Endothelial cell of umbilical vein (primary cell): ENCODE data around the gene LUC7L. TPM values are rescaled to one million over a fixed set of nuclear protein-coding genes. Genes with fewer than 3 reads are reported as not detected.

Experiments used
- BruUV-seq: library from RNA; stranded (reverse); fragments of 400-500 nt; replicated peaks from 2 replicates; lab custom pipeline; 2021; lab: Mats Ljungman, UMichigan
- CTCF ChIA-PET: fragments of 300-600, 350-600 bp; sonication (Branson Sonifier 250); formaldehyde crosslinking; loops from one replicate; lab custom pipeline; 2021; ENCODE audit warnings: antibody characterized with exemption, inconsistent platforms; lab: Charles Lee
- POLR2A ChIA-PET: fragments of 300-600, 350-600 bp; sonication (Branson Sonifier 250); formaldehyde crosslinking; loops from one replicate; lab custom pipeline; 2021; ENCODE audit warnings: antibody characterized with exemption, inconsistent platforms; lab: Charles Lee
- DNase-seq: peaks from one replicate; pipeline ENCODE4 v3.0.0-alpha.2; 2011; ENCODE audit warnings: low read depth, low spot score
- FAIRE-seq: peaks from 2 replicates; lab custom pipeline; 2011; peaks lifted over from hg19 to GRCh38; lab: Jason Lieb, UNC
- H2AFZ ChIP-seq: 2 replicates; pipeline ENCODE4 v1.6.0; 2012; ENCODE audit warnings: low read depth, low read length, control low read depth, inconsistent platforms
- H3K27ac ChIP-seq: 2 replicates; pipeline ENCODE4 v1.5.1; 2011; ENCODE audit warnings: low read depth, mild to moderate bottlenecking, control low read depth, low read length, moderate library complexity; ENCODE audit not compliant: insufficient read depth
- H3K27me3 ChIP-seq, 2 experiments: 2 replicates each; pipeline versions ENCODE4 v1.6.0 to v1.6.1; 2011; ENCODE audit warnings: low read length in 2 of 2, mixed read lengths in 1 of 2; ENCODE audit not compliant: control insufficient read depth in 2 of 2, insufficient read depth in 2 of 2
- H3K36me3 ChIP-seq, 2 experiments: 2 replicates in 1 of 2; 3 replicates in 1 of 2; pipeline ENCODE4 v1.5.1; 2011; ENCODE audit warnings: low read length in 2 of 2, mild to moderate bottlenecking in 1 of 2, moderate library complexity in 1 of 2; ENCODE audit not compliant: control insufficient read depth in 2 of 2, insufficient read depth in 2 of 2; ENCODE audit errors: extremely low read depth in 1 of 2
- H3K4me1 ChIP-seq: 3 replicates; pipeline ENCODE4 v1.5.1; 2011; ENCODE audit warnings: mild to moderate bottlenecking, low read length; ENCODE audit not compliant: control insufficient read depth, insufficient read depth; ENCODE audit errors: extremely low read depth
- H3K4me2 ChIP-seq: 2 replicates; pipeline ENCODE4 v1.6.1; 2011; ENCODE audit warnings: low read length, control low read depth, mixed read lengths; ENCODE audit not compliant: insufficient read depth
- H3K4me3 ChIP-seq, 3 experiments: fragments of 200-600 bp in 1 of 3; sonication (generic), shearing (Covaris generic) in 1 of 3; replicated peaks in 1 of 3; 2 replicates each; pipeline ENCODE4 v1.5.1; 2011 to 2016; ENCODE audit warnings: control low read depth in 3 of 3, low read length in 3 of 3, mild to moderate bottlenecking in 2 of 3, inconsistent platforms in 1 of 3, low read depth in 1 of 3, moderate library complexity in 1 of 3; ENCODE audit not compliant: insufficient read depth in 1 of 3
- H3K79me2 ChIP-seq: 2 replicates; pipeline ENCODE4 v1.6.0; 2012; ENCODE audit warnings: low read length, inconsistent platforms; ENCODE audit not compliant: control insufficient read depth, insufficient read depth
- H3K9ac ChIP-seq: replicated peaks from 2 replicates; pipeline ENCODE3; 2011; ENCODE audit warnings: low read length, control low read depth; ENCODE audit not compliant: insufficient read depth; ENCODE audit errors: extremely low read depth
- H3K9me1 ChIP-seq: replicated peaks from 3 replicates; pipeline ENCODE4 v1.6.0; 2011; ENCODE audit warnings: mild to moderate bottlenecking, low read length; ENCODE audit not compliant: control insufficient read depth, insufficient read depth; ENCODE audit errors: extremely low read depth
- H3K9me3 ChIP-seq: replicated peaks from 2 replicates; pipeline ENCODE4 v1.5.1; 2012; ENCODE audit warnings: low read length, inconsistent platforms; ENCODE audit not compliant: control insufficient read depth, insufficient read depth
- H4K20me1 ChIP-seq: replicated peaks from 2 replicates; pipeline ENCODE3; 2011; ENCODE audit warnings: mild to moderate bottlenecking, low read length; ENCODE audit not compliant: control insufficient read depth, insufficient read depth; ENCODE audit errors: extremely low read depth
- EZH2 ChIP-seq: IDR thresholded peaks from 2 replicates; pipeline ENCODE4 v1.6.1; 2012; ENCODE audit warnings: borderline replicate concordance, low read depth, mild to moderate bottlenecking, moderate library complexity, low read length, inconsistent platforms; ENCODE audit not compliant: severe bottlenecking
- FOS ChIP-seq: IDR thresholded peaks from 2 replicates; pipeline ENCODE4 v1.6.1; 2011; ENCODE audit warnings: mild to moderate bottlenecking, low read length, moderate library complexity, borderline replicate concordance; ENCODE audit not compliant: insufficient read depth
- GATA2 ChIP-seq: IDR thresholded peaks from 2 replicates; pipeline ENCODE4 v1.7.0; 2011; ENCODE audit warnings: low read depth, mild to moderate bottlenecking, moderate library complexity, mixed read lengths, low read length; ENCODE audit not compliant: insufficient read length, insufficient read depth
- JUN ChIP-seq: IDR thresholded peaks from 2 replicates; pipeline ENCODE4 v1.6.1; 2011; ENCODE audit warnings: borderline replicate concordance, low read depth; ENCODE audit not compliant: insufficient read length, insufficient read depth
- MYC ChIP-seq: IDR thresholded peaks from one replicate; pipeline ENCODE4 v1.6.1; 2011; ENCODE audit warnings: mild to moderate bottlenecking, low read depth, low read length
- POLR2A ChIP-seq: IDR thresholded peaks from 2 replicates; pipeline ENCODE4 v1.6.1; 2012; ENCODE audit warnings: low read depth, mild to moderate bottlenecking, control low read depth, low read length
- POLR2AphosphoS5 ChIP-seq: IDR thresholded peaks from 2 replicates; pipeline ENCODE4 v1.6.1; 2012; ENCODE audit warnings: low read depth, mild to moderate bottlenecking, control low read depth, low read length, moderate library complexity; ENCODE audit not compliant: insufficient read depth
- dilution Hi-C: fragments of 300-500 bp; cut with MboI; formaldehyde crosslinking; loops from one replicate; pipeline ENCODE4 v1.15.0; 2019; ENCODE audit warnings: low sequenced_read_pairs; ENCODE audit not compliant: extremely low pct_ligation_motif_present
- intact Hi-C: fragments of 100-400 bp; cut with micrococcal nuclease; formaldehyde crosslinking; loops from one replicate; pipeline ENCODE4 v1.10.0; 2022
- polyA plus RNA-seq, 4 experiments: library from polyadenylated mRNA; depleted of rRNA in 3 of 4; stranded (reverse) in 3 of 4; unstranded in 1 of 4; fragments of >200 nt; gene quantifications; 2 replicates each; pipeline versions ENCODE4 v1.2.1 to v1.2.3, GENCODE V29; 2011 to 2012; ENCODE audit warnings: missing spikeins in 1 of 4
- total RNA-seq: library from RNA; stranded (reverse); gene quantifications from 2 replicates; pipeline ENCODE4 v1.2.3, GENCODE V29; 2021
- TF ChIP-seq, protein P1 (sequence below): IDR thresholded peaks from 2 replicates; pipeline ENCODE4 v1.6.1; 2011; ENCODE audit not compliant: insufficient read depth, insufficient read length
- TF ChIP-seq, protein P2 (sequence below), 2 donors: IDR thresholded peaks; 1 replicate in 1 of 2; 2 replicates in 1 of 2; pipeline ENCODE4 v1.5.1; 2011; ENCODE audit warnings: low read length in 2 of 2, mild to moderate bottlenecking in 2 of 2, moderate library complexity in 2 of 2, control low read depth in 1 of 2, inconsistent platforms in 1 of 2, low read depth in 1 of 2; ENCODE audit not compliant: insufficient read depth in 1 of 2; ENCODE audit errors: extremely low read depth in 1 of 2

The LUC7L gene
- total and polyA plus RNA-seq, 2 donors (not counting 3 experiments of a cell fraction or from before 2014, with no cell fraction given), result 75.4 to 94.7 TPM

DNA sequence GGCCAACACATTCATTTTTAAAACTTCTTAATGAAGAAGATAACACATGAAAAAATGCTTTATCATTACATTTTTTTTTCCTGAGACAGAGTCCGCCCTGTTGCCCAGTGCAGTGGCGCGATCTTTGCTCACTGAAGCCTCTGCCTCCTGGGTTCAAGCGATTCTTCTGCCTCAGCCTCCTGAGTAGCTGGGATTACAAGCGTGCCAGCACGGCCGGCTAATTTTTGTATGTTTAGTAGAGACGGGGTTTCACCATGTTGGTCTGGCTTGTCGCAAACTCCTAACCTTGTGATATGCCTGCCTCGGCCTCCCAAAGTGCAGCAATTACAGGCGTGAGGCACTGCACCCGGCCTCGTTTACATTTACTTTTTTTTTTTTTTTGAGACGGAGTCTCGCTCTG is 35.8 kb downstream of the LUC7L start:
- no peak overlapping the region for H3K4me2 ChIP-seq
- H3K4me1 ChIP-seq, result no peaks in the 10 kb centered on the region
- H3K27ac ChIP-seq, result no peak overlapping the region
- H2AFZ ChIP-seq, result no peak overlapping the region
- no peaks in the 10 kb centered on the region for H3K27me3 ChIP-seq
- dilution Hi-C loops (no loop called here), intact Hi-C loops (no loop called here)
- no peak for DNase-seq
- H3K9ac ChIP-seq, result no peak overlapping the region
- no peaks in the 10 kb centered on the region for H3K9me1 ChIP-seq
- peaks cover 23 to 59% of the 10 kb centered on the region in 2 experiments for H3K36me3 ChIP-seq
- POLR2A ChIA-PET, result no interaction called here
- TF ChIP-seq FOS (no peak), EZH2 (no peak)
- CTCF ChIA-PET, result interaction anchor here (1.0 kb wide), 1 partner anchor 86 kb away, joined by 3 read pairs; no protein-coding TSS in a partner anchor
- no peak for FAIRE-seq
- no peaks in the 10 kb centered on the region for H3K9me3 ChIP-seq
- H4K20me1 ChIP-seq, result no peaks in the 10 kb centered on the region
- H3K4me3 ChIP-seq, result no peak overlapping the region
- H3K79me2 ChIP-seq, result no peaks in the 10 kb centered on the region
- no TSS peak for BruUV-seq

GRCh38 chr16:192686-193085 is 36.6 kb downstream of the LUC7L start:
- ChIA-PET CTCF (interaction anchor here (1.0 kb wide), 1 partner anchor 85 kb away, joined by 3 read pairs; no protein-coding TSS in a partner anchor), POLR2A (no interaction called here)
- intact Hi-C loops, result no loop called here
- no peaks in the 10 kb centered on the region for H3K27me3 ChIP-seq
- H3K9me1 ChIP-seq, result no peaks in the 10 kb centered on the region
- peaks cover 20 to 60% of the 10 kb centered on the region in 2 experiments for H3K36me3 ChIP-seq
- no peaks in the 10 kb centered on the region for H3K4me1 ChIP-seq
- dilution Hi-C loops, result no loop called here
- no peak overlapping the region for H3K4me2 ChIP-seq
- H3K9ac ChIP-seq, result no peak overlapping the region
- no peak for DNase-seq
- no peak overlapping the region for H3K27ac ChIP-seq
- H3K79me2 ChIP-seq, result no peaks in the 10 kb centered on the region
- TF ChIP-seq, protein P1, sequence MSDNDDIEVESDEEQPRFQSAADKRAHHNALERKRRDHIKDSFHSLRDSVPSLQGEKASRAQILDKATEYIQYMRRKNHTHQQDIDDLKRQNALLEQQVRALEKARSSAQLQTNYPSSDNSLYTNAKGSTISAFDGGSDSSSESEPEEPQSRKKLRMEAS, result no peak
- TF ChIP-seq POLR2A (no peak), MYC (no peak), POLR2AphosphoS5 (no peak), EZH2 (no peak), GATA2 (no peak), JUN (no peak), FOS (no peak)
- TF ChIP-seq, protein P2, sequence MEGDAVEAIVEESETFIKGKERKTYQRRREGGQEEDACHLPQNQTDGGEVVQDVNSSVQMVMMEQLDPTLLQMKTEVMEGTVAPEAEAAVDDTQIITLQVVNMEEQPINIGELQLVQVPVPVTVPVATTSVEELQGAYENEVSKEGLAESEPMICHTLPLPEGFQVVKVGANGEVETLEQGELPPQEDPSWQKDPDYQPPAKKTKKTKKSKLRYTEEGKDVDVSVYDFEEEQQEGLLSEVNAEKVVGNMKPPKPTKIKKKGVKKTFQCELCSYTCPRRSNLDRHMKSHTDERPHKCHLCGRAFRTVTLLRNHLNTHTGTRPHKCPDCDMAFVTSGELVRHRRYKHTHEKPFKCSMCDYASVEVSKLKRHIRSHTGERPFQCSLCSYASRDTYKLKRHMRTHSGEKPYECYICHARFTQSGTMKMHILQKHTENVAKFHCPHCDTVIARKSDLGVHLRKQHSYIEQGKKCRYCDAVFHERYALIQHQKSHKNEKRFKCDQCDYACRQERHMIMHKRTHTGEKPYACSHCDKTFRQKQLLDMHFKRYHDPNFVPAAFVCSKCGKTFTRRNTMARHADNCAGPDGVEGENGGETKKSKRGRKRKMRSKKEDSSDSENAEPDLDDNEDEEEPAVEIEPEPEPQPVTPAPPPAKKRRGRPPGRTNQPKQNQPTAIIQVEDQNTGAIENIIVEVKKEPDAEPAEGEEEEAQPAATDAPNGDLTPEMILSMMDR (IDR thresholded peaks at IDR 0.05; ENCODE audit: extremely low read depth in 1 of 2, insufficient read depth in 1 of 2, low read depth in 1 of 2, low read length in 2 of 2), result no peak
- no peak for FAIRE-seq
- no TSS peak for BruUV-seq
- no peaks in the 10 kb centered on the region for H3K9me3 ChIP-seq
- no peak overlapping the region for H2AFZ ChIP-seq
- H3K4me3 ChIP-seq, result no peak overlapping the region
- no peaks in the 10 kb centered on the region for H4K20me1 ChIP-seq
